ENCODE measurements around the gene SH3RF3.

- no peak for TF ChIP-seq POLR2A (IDR thresholded peaks at IDR 0.05; ENCODE audit: low read length)
- TF ChIP-seq GATA1 (IDR thresholded peaks at IDR 0.05; ENCODE audit: low read depth, low read length), result no peak
These were observed 146.4 kb downstream of the SH3RF3 start for GRCh38 chr2:109275120-109276012.
